T47D (cell line): Measurements from ENCODE around the gene ZBTB9.

Experiments used
- DNase-seq, 2 experiments: peaks; one replicate each; pipeline versions ENCODE4 v3.0.0 to v3.0.0-alpha.2; 2011 to 2012; ENCODE audit warnings: low read depth in 1 of 2, low spot score in 1 of 2
- JUND ChIP-seq: IDR thresholded peaks from 2 replicates; pipeline ENCODE4 v1.6.1; 2012; ENCODE audit warnings: low read depth
- in situ Hi-C: cut with HindIII; loops from 2 replicates; pipeline ENCODE4 v1.10.0; 2016; ENCODE audit warnings: low sequenced_read_pairs, low pct_unique_long_range_greater_than_20kb

The ZBTB9 gene

GRCh38 chr6:33454009-33454946 is at the start of gene ZBTB9:
Gene ZBTB9, plus strand, starts transcription at chr6:33454576. Its CDS starts 525 bp downstream, at chr6:33455101.
- in situ Hi-C loops = no loop called here
- DNase-seq = peak; percentile 97 to 99
- TF ChIP-seq JUND = no peak

GRCh38 chr6:33404884-33405283 is 49.5 kb upstream of the ZBTB9 start:
- TF ChIP-seq JUND = no peak
- in situ Hi-C loops = no loop called here
- no peak for DNase-seq

GRCh38 chr6:33405386-33405940 is 48.9 kb upstream of the ZBTB9 start:
- in situ Hi-C loops = no loop called here
- no peak for TF ChIP-seq JUND
- DNase-seq = no peak

GRCh38 chr6:33406126-33406525 is 48.2 kb upstream of the ZBTB9 start:
- TF ChIP-seq JUND = no peak
- no peak for DNase-seq
- in situ Hi-C loops = no loop called here

- TF ChIP-seq JUND = no peak
- DNase-seq = peak in 1 of 2 experiments; percentile 75
- in situ Hi-C loops = no loop called here
These were observed 47.2 kb upstream of the ZBTB9 start for GRCh38 chr6:33407132-33407718.

GRCh38 chr6:33410050-33410710 is 44.2 kb upstream of the ZBTB9 start:
- in situ Hi-C loops = no loop called here
- peak; percentile 96 to 99 for DNase-seq
- TF ChIP-seq JUND = peak; percentile 60; the same call in 1 of the 2 replicates

- in situ Hi-C loops = no loop called here
- no peak for TF ChIP-seq JUND
- peak; percentile 51 to 90 for DNase-seq
These were observed 43.4 kb upstream of the ZBTB9 start, which contains the start of gene PHF1 for GRCh38 chr6:33410711-33411631. Gene PHF1, plus strand, starts transcription at chr6:33411014. Its CDS starts 1,250 bp downstream, at chr6:33412264.

GRCh38 chr6:33411632-33412005 is 42.8 kb upstream of the ZBTB9 start:
- in situ Hi-C loops = no loop called here
- no peak for DNase-seq
- TF ChIP-seq JUND = no peak

- no peak for TF ChIP-seq JUND
- in situ Hi-C loops = no loop called here
- DNase-seq = no peak
These were observed 42.0 kb upstream of the ZBTB9 start for GRCh38 chr6:33412140-33413009.

- no peak for TF ChIP-seq JUND
- in situ Hi-C loops = no loop called here
- DNase-seq = no peak
These were observed 40.9 kb upstream of the ZBTB9 start for GRCh38 chr6:33413241-33414120.
